Calu3 (cell line): ENCODE measurements around the gene CLCN7. TPM values are rescaled to one million over a fixed set of nuclear protein-coding genes. Genes with fewer than 3 reads are reported as not detected.

Source experiments
- BruUV-seq: library from RNA; stranded (reverse); fragments of 400-500 nt; replicated peaks from 2 replicates; lab custom pipeline; 2021; lab: Mats Ljungman, UMichigan
- CTCF ChIA-PET: fragments of 300-600 bp; sonication (Branson Sonifier 250); formaldehyde crosslinking; loops from one replicate; lab custom pipeline; 2022; ENCODE audit warnings: antibody characterized with exemption; lab: Charles Lee
- DNase-seq: peaks from one replicate; pipeline ENCODE4 v3.0.0; 2022
- H3K27ac Mint-ChIP-seq: one replicate; pipeline ENCODE4 v1.8.0; 2022; ENCODE audit warnings: mixed read lengths; ENCODE audit not compliant: unreplicated experiment
- H3K27me3 Mint-ChIP-seq: one replicate; pipeline ENCODE4 v1.8.0; 2022; ENCODE audit warnings: mixed read lengths; ENCODE audit not compliant: unreplicated experiment
- H3K36me3 Mint-ChIP-seq: one replicate; pipeline ENCODE4 v1.8.0; 2022; ENCODE audit warnings: mild to moderate bottlenecking, moderate library complexity, mixed read lengths; ENCODE audit not compliant: insufficient read depth, unreplicated experiment
- H3K4me1 Mint-ChIP-seq: one replicate; pipeline ENCODE4 v1.8.0; 2022; ENCODE audit warnings: mild to moderate bottlenecking, low read depth, mixed read lengths; ENCODE audit not compliant: unreplicated experiment
- H3K4me3 Mint-ChIP-seq: one replicate; pipeline ENCODE4 v1.8.0; 2022; ENCODE audit warnings: mild to moderate bottlenecking, low read depth, moderate library complexity, mixed read lengths; ENCODE audit not compliant: unreplicated experiment
- H3K9me3 Mint-ChIP-seq: one replicate; pipeline ENCODE4 v1.8.0; 2022; ENCODE audit warnings: low read depth, mixed read lengths; ENCODE audit not compliant: unreplicated experiment
- CTCF ChIP-seq: fragments of 200-600 bp; IDR thresholded peaks from one replicate; pipeline ENCODE4 v1.8.0; 2022; ENCODE audit warnings: antibody characterized with exemption; ENCODE audit not compliant: unreplicated experiment
- intact Hi-C: fragments of 100-400 bp; cut with micrococcal nuclease; formaldehyde crosslinking; loops from one replicate; pipeline ENCODE4 v1.10.0; 2022; ENCODE audit not compliant: unreplicated experiment
- total RNA-seq: library from RNA; stranded (reverse); gene quantifications from 2 replicates; pipeline ENCODE4 v1.2.3, GENCODE V29; 2022

The CLCN7 gene
- total RNA-seq, 1 experiment from 2014 or later = 117 TPM

- peaks cover 6% of the 10 kb centered on the region for H3K36me3 Mint-ChIP-seq
- no peak overlapping the region for H3K4me3 Mint-ChIP-seq
- no peak overlapping the region for H3K27ac Mint-ChIP-seq
- peaks cover 44% of the 10 kb centered on the region for H3K27me3 Mint-ChIP-seq
- intact Hi-C loops = no loop called here
- no peak for TF ChIP-seq CTCF
- CTCF ChIA-PET = interaction anchor here (0.5 to 1.5 kb wide), 4 partner anchors 21 to 132 kb away, joined by 3 to 6 read pairs (median 4); no protein-coding TSS in a partner anchor
- DNase-seq = no peak
- no peaks in the 10 kb centered on the region for H3K9me3 Mint-ChIP-seq
- no peaks in the 10 kb centered on the region for H3K4me1 Mint-ChIP-seq
- BruUV-seq = no TSS peak
Measured at GRCh38 chr16:1429012-1429411, 45.8 kb downstream of the CLCN7 start.

- Mint-ChIP-seq H3K27me3 (peaks cover 44% of the 10 kb centered on the region), H3K4me3 (no peak overlapping the region), H3K9me3 (no peaks in the 10 kb centered on the region), H3K4me1 (no peaks in the 10 kb centered on the region), H3K27ac (no peak overlapping the region), H3K36me3 (peaks cover 6% of the 10 kb centered on the region)
- CTCF ChIA-PET = interaction anchor here (1.5 kb wide), 1 partner anchor 132 kb away, joined by 4 read pairs; no protein-coding TSS in a partner anchor
- peak; percentile 19 for TF ChIP-seq CTCF
- BruUV-seq = no TSS peak
- peak; percentile 47 for DNase-seq
- intact Hi-C loops = no loop called here
Measured at GRCh38 chr16:1428511-1428910, 46.3 kb downstream of the CLCN7 start.

GRCh38 chr16:1427473-1428461, 47.1 kb downstream of the CLCN7 start:
- Mint-ChIP-seq H3K27me3 (peaks cover 44% of the 10 kb centered on the region), H3K4me3 (no peak overlapping the region), H3K27ac (no peak overlapping the region), H3K9me3 (no peaks in the 10 kb centered on the region), H3K36me3 (peaks cover 6% of the 10 kb centered on the region), H3K4me1 (no peaks in the 10 kb centered on the region)
- TF ChIP-seq CTCF = no peak
- no TSS peak for BruUV-seq
- DNase-seq = no peak
- intact Hi-C loops = no loop called here
- CTCF ChIA-PET = no interaction called here

- H3K9me3 Mint-ChIP-seq = no peaks in the 10 kb centered on the region
Measured at GRCh38 chr16:1426734-1427471, 47.9 kb downstream of the CLCN7 start.

More at GRCh38 chr16:1426734-1427471, 47.9 kb downstream of the CLCN7 start:
- intact Hi-C loops = no loop called here
- TF ChIP-seq CTCF = no peak
- no peak for DNase-seq
- no TSS peak for BruUV-seq
- H3K4me3 Mint-ChIP-seq = no peak overlapping the region
- peaks cover 36% of the 10 kb centered on the region for H3K27me3 Mint-ChIP-seq
- no peak overlapping the region for H3K27ac Mint-ChIP-seq
- H3K4me1 Mint-ChIP-seq = no peaks in the 10 kb centered on the region
- peaks cover 1% of the 10 kb centered on the region for H3K36me3 Mint-ChIP-seq
- CTCF ChIA-PET = no interaction called here
